Aorta (tissue), 5 donors: Measurements from ENCODE around the gene TMEM59L. TPM values are rescaled to one million over a fixed set of nuclear protein-coding genes. Genes with fewer than 3 reads are reported as not detected.
A peak's percentile ranks its signal among the peaks of the same experiment; 100 is the strongest.
"Not testable (repeated sequence)": the region's sequence is repeated elsewhere in the genome, so short reads cannot be mapped to it uniquely, and the experiment has no call there.

Experiments used
- ATAC-seq: fragments of 200-7000 bp; cut with Tn5 transposase; one replicate; pipeline ENCODE4 v1.9.1; 2022; ENCODE audit warnings: moderate library complexity; ENCODE audit not compliant: low FRiP score
- DNase-seq, 2 donors: peaks; one replicate each; pipeline ENCODE4 v3.0.0-alpha.2; 2020
- H3K27ac ChIP-seq, 2 donors: one replicate each; pipeline ENCODE4 v1.5.1; 2013; ENCODE audit warnings: low read length in 2 of 2, mild to moderate bottlenecking in 2 of 2, moderate library complexity in 2 of 2, control low read depth in 1 of 2, inconsistent platforms in 1 of 2, low read depth in 1 of 2
- H3K27me3 ChIP-seq, 2 donors: one replicate each; pipeline ENCODE4 v1.6.1; 2013; ENCODE audit warnings: control low read depth in 1 of 2, low read length in 1 of 2, mild to moderate bottlenecking in 1 of 2, moderate library complexity in 1 of 2; ENCODE audit not compliant: insufficient read depth in 2 of 2, control insufficient read depth in 1 of 2
- H3K36me3 ChIP-seq, 2 donors: one replicate each; pipeline ENCODE4 v1.6.1; 2013; ENCODE audit warnings: control low read depth in 1 of 2, low read length in 1 of 2, mild to moderate bottlenecking in 1 of 2; ENCODE audit not compliant: insufficient read depth in 2 of 2, control insufficient read depth in 1 of 2
- H3K4me1 ChIP-seq, 2 donors: one replicate each; pipeline ENCODE4 v1.6.1; 2013; ENCODE audit warnings: low read length in 2 of 2, control low read depth in 1 of 2, mild to moderate bottlenecking in 1 of 2, moderate library complexity in 1 of 2; ENCODE audit not compliant: insufficient read depth in 2 of 2, control insufficient read depth in 1 of 2
- H3K4me3 ChIP-seq, 2 donors: one replicate each; pipeline ENCODE4 v1.5.1; 2013; ENCODE audit warnings: low read length in 2 of 2, control low read depth in 1 of 2, mild to moderate bottlenecking in 1 of 2
- H3K9me3 ChIP-seq: one replicate; pipeline ENCODE4 v1.6.1; 2013; ENCODE audit warnings: mild to moderate bottlenecking, low read length; ENCODE audit not compliant: control insufficient read depth
- WGBS, 2 donors: extraction: QIAGEN DNeasy Blood & Tissue Kit; methylation state at CpG; one replicate each; pipeline ENCODE4 v1.1.7; 2013; 5-methylcytosine and 5-hydroxymethylcytosine counted together
- intact Hi-C, 2 donors: fragments of 100-400 bp; cut with DNase I; formaldehyde crosslinking; loops; one replicate each; pipeline versions ENCODE4 v1.14.2 to v1.15.0; 2022
- polyA plus RNA-seq, 2 donors: library from polyadenylated mRNA; stranded (reverse); fragments of 200-250 nt; gene quantifications; one replicate each; pipeline ENCODE4 v1.2.3, GENCODE V29; 2013
- total RNA-seq, 2 donors: library from RNA; stranded (reverse); fragmentation: NEBNext Ultra II Directional; extraction: Animal tissue kit (Norgen Biotek cat#: 25700); gene quantifications; one replicate each; pipeline ENCODE4 v1.2.1, GENCODE V29; 2021
- donor health status: healthy with polysubstance abuse.
- donor health status: Bipolar disorder and iron deficiency.
- donor health status: DM: no; HTN: no; CAD: no.
- donor health status: DM: no; HTN: no; CAD: no.
- donor health status: DM: yes; HTN: yes; CAD: no.

The TMEM59L gene
- total and polyA plus RNA-seq, 4 donors = 0.97 to 8.9 (median 5.8) TPM

DNA sequence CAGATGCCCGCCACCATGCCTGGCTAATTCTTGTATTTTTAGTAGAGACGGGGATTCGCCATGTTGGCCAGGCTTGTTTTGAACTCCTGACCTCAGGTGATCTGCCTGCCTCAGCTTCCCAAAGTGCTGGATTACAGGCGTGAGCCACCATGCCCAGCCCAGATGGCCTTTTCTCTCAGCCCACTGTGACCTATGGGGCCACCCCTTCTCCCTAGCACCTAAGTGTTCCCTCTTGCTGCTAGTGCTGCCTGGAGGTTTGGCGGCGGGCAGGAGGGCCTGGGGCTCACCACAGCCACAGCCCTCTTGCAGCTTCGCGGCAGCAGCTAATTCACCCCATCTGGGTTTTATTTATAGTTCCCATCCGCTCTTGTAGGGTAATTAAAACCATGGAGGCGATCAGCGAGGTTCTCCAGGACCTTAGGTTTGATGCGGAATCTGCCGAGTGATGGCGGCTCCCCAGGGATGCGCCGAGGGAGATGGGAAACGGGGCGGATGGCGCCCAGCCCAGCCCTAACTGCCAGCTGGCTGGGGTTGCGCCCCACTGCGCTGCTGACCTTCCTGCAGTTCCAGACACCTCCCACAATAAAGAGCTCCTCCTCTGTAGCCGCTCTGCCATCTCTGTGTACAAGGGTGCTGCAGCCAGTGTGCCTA lies 20.8 kb upstream of the TMEM59L start:
- H3K36me3 ChIP-seq = no peaks in the 10 kb centered on the region
- ATAC-seq (no peak), DNase-seq (no peak)
- H3K27me3 ChIP-seq = no peaks in the 10 kb centered on the region
- no peak overlapping the region for H3K4me3 ChIP-seq
- intact Hi-C loops = loop anchor here (5.0 to 10.0 kb wide), 2 partner anchors 90 to 253 kb away; partner anchors contain the start of gene CRTC1 (in 1 of the 2)
- H3K27ac ChIP-seq = no peak overlapping the region
- no peaks in the 10 kb centered on the region for H3K4me1 ChIP-seq
- no peaks in the 10 kb centered on the region for H3K9me3 ChIP-seq
- WGBS, 2 donors = 93 to 96% methylated on average over 22 of the region's 22 CpGs

DNA sequence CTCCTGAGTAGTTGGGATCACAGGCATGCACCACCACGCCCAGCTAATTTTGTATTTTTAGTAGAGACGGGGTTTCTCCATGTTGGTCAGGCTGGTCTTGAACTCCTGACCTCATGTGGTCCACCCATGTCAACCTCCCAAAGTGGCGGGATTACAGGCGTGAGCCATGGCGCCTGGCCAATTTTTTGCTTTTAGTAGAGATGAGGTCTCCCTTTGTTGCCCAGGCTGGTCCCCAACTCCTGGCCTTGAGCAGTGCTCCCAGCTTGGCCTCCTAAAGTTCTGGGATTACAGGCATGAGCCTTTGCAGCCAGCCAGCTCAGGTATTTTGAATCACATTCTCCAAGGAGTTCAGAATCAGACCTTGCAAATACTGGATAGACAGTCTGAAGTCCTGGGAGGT lies 19.9 kb upstream of the TMEM59L start:
- WGBS, 2 donors = 78 to 85% methylated on average over 5 of the region's 5 CpGs

DNA sequence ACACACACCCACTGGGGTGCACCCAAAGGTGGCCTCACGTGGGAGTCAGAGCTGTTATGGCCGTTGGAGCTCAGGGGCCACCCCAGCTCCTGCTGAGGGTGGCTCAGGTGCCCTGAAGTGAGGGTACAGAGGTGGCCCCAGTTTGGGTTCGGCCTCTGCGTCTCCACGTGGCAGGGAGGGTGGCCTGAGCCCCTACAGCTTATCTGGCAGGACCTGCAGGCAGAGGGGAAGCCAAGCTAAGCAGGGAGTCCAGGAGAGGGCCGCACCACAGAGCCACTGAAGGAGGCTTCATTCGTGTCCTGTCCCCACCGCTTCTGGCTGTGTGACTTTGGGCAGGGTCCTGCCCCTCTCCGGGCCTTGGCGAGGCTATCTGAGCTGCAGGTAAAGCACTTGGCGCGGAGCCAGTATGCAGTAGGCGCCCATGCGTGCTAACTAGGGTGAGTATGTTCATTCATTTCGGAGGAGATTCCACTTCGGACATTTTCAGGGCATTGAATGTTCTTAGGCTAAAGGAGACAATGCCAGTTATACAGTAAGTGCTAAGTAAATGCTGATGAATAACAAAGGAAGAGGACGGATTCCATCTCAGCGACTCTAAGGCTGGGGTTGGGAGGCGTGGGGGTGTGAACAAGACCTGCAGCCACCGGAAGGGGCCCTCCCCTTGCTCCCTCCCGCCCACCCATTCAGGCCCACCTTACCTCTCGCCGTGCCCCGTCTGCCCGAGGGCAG lies 19.1 kb upstream of the TMEM59L start:
- H3K27me3 ChIP-seq = no peaks in the 10 kb centered on the region
- intact Hi-C loops = loop anchor here (2.0 to 10.0 kb wide), 3 partner anchors 89 to 253 kb away; partner anchors contain the start of gene CRTC1 (in 1 of the 2)

More for the DNA sequence above, 19.9 kb upstream of the TMEM59L start:
- H3K27ac ChIP-seq, H3K27me3 ChIP-seq, H3K36me3 ChIP-seq, H3K9me3 ChIP-seq, H3K4me1 ChIP-seq, H3K4me3 ChIP-seq, DNase-seq, ATAC-seq: not testable (repeated sequence)
- intact Hi-C loops = loop anchor here (5.0 to 10.0 kb wide), 2 partner anchors 90 to 252 kb away; partner anchors contain the start of gene CRTC1 (in 1 of the 2)

DNA sequence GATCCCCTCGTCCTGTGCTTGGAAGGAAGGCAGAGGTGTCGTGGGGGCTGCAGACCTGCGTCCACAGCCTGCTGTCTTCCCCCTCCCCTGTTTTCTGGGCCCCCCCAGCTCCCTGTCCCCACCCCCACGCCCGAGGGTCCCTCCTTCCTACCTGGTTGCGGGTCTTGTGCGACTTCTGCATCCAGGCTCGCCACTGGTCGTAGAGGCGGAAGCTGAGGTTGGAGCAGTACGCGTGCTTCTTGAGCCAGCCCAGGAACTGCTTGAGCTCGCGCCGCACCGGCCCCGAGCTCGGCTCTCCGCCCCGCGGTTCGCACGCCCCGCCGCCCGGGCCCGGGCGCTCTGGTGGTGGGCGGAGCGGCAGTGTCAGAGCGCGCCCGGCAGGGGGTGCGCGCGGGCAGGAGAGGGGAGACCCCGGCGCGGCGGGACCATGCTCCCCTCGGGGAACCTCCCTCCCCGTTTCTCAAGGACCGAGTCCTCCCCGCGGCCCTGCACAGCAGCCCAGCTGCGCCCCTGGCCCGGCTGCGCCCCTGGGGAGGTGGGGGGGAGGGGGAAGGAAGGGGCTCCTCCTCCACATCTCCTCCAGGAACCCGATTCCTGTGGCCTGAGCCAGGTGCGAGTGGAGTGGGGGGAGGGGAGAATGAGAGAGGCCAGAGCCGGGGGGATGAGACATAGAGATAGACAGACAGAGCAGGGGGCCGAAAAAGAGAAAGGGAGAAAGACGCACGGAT lies 18.4 kb upstream of the TMEM59L start:
- Histone ChIP-seq H3K4me3 (no peak overlapping the region), H3K27ac (no peak overlapping the region), H3K9me3 (no peaks in the 10 kb centered on the region), H3K4me1 (no peaks in the 10 kb centered on the region), H3K27me3 (no peaks in the 10 kb centered on the region), H3K36me3 (no peaks in the 10 kb centered on the region)
- DNase-seq (peak; percentile 84 to 93), ATAC-seq (peak; percentile 88)
- WGBS, 2 donors = 0 to 1% methylated on average over 50 to 54 of the region's 54 CpGs
- intact Hi-C loops = loop anchor here (2.0 to 10.0 kb wide), 3 partner anchors 88 to 253 kb away; partner anchors contain the start of gene CRTC1 (in 1 of the 2)

More for the DNA sequence above, 19.1 kb upstream of the TMEM59L start:
- Histone ChIP-seq H3K36me3 (no peaks in the 10 kb centered on the region), H3K4me3 (no peak overlapping the region), H3K27ac (no peak overlapping the region), H3K9me3 (no peaks in the 10 kb centered on the region), H3K4me1 (no peaks in the 10 kb centered on the region)
- ATAC-seq (no peak), DNase-seq (no peak)
- WGBS, 2 donors = 31 to 32% methylated on average over 25 of the region's 25 CpGs

DNA sequence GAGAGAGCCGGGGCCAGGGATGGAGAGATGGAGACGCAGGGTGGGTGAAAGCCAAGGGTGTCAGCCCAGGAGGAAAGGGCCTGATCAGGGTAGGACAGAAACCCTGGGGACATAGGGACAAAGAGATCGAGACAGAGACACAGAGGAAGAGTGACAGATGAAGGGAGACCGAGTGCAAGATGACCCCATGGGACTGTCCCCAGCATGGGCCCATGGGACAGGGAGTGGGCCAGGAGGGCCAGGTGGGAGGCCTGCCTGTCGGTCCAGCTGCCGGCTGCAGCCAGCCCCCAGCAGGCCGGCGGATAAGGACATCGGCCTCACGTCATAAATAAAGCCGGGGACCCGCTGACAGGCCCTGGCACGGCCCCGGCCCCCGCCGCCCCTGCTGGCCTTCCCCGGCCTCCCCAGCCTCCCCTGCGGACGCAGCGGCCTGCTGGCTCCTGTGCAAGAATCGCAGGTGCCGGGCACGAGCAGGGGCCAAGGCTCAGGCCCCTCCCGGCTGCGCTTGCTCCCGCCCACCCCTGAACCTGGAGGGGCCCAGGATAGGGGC lies 17.8 kb upstream of the TMEM59L start:
- Histone ChIP-seq H3K4me3 (no peak overlapping the region), H3K4me1 (no peaks in the 10 kb centered on the region), H3K36me3 (no peaks in the 10 kb centered on the region), H3K9me3 (no peaks in the 10 kb centered on the region), H3K27me3 (no peaks in the 10 kb centered on the region), H3K27ac (no peak overlapping the region)
- no peak for DNase-seq
- intact Hi-C loops = loop anchor here (2.0 to 10.0 kb wide), 4 partner anchors 82 to 252 kb away; partner anchors contain the start of gene CRTC1 (in 1 of the 2)
- 10 to 13% methylated on average over 21 to 26 of the region's 26 CpGs for WGBS, 2 donors
- ATAC-seq = no peak

DNA sequence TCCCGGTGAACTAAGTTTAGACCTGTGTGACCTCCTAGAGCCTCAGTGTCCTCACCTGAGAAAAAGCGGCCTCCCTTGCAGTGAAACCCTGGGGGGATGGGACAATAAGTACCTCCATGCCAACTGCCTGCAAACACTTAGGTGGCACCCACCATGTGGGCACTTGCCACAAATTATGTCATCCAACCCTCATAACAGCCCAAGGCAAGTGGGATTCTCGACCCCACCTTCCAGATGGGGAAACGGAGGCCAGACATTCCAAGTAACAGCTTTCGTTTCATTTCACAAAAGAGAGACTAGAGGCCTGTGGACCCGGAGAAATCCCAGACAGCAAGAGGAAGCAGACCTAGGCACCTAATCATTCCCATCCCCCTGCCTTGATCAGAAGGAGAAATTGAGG lies 17.2 kb upstream of the TMEM59L start:
- Histone ChIP-seq H3K36me3 (no peaks in the 10 kb centered on the region), H3K4me1 (no peaks in the 10 kb centered on the region), H3K9me3 (no peaks in the 10 kb centered on the region), H3K4me3 (no peak overlapping the region), H3K27me3 (no peaks in the 10 kb centered on the region), H3K27ac (no peak overlapping the region)
- 76 to 77% methylated on average over 6 of the region's 6 CpGs for WGBS, 2 donors
- intact Hi-C loops = loop anchor here (2.0 to 10.0 kb wide), 3 partner anchors 82 to 251 kb away; no protein-coding TSS in a partner anchor
- ATAC-seq = no peak
- no peak for DNase-seq

DNA sequence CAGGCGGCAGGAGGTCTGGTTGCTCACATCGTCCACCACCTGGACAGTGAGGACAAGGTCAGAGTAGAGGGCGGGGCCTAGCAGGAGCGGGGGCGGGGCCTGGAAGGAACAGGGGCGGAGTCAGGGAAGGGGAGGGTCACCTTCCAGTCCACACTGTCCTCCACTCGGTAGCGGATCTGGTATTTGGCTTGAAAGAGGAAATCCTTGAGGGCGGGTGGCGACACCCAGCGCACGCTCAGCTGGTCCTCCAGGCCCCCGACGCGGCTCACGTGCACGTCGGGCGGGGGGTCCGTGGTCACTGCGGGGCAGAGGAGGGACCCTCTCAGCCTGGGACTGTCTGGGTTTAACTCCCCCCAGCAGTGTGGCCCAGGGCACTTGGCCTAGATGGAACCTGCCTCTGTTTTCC lies 15.9 kb upstream of the TMEM59L start:
- ATAC-seq = peak; percentile 3
- H3K27me3 ChIP-seq = no peaks in the 10 kb centered on the region
- no peak overlapping the region for H3K27ac ChIP-seq
- peak in 1 of 2 donors; percentile 63 for DNase-seq
- H3K9me3 ChIP-seq = no peaks in the 10 kb centered on the region
- no peak overlapping the region for H3K4me3 ChIP-seq
- intact Hi-C loops = loop anchor here in 1 of 2 donors (5.0 to 10.0 kb wide), 2 partner anchors 81 to 248 kb away; no protein-coding TSS in a partner anchor
- no peaks in the 10 kb centered on the region for H3K4me1 ChIP-seq
- H3K36me3 ChIP-seq = no peaks in the 10 kb centered on the region
- 17 to 24% methylated on average over 17 to 21 of the region's 21 CpGs for WGBS, 2 donors
